Choroid plexus epithelial cell (primary cell): ENCODE data around the gene TTI1.

ENCODE experiments used
- DNase-seq: peaks from one replicate; pipeline ENCODE4 v3.0.0-alpha.2; 2010; ENCODE audit warnings: low read depth
- H3K4me3 ChIP-seq: 2 replicates; pipeline ENCODE4 v1.5.1; 2011; ENCODE audit warnings: low read depth, mild to moderate bottlenecking, control low read depth, low read length, moderate library complexity
- TF ChIP-seq, protein P1 (sequence below): conservative IDR thresholded peaks from 2 replicates; pipeline ENCODE4 v1.5.1; 2011; ENCODE audit warnings: low read depth, mild to moderate bottlenecking, control low read depth, inconsistent platforms, low read length, moderate library complexity

The TTI1 gene

GRCh38 chr20:37990571-37991151 lies 42.6 kb downstream of the TTI1 start:
- TF ChIP-seq, protein P1, sequence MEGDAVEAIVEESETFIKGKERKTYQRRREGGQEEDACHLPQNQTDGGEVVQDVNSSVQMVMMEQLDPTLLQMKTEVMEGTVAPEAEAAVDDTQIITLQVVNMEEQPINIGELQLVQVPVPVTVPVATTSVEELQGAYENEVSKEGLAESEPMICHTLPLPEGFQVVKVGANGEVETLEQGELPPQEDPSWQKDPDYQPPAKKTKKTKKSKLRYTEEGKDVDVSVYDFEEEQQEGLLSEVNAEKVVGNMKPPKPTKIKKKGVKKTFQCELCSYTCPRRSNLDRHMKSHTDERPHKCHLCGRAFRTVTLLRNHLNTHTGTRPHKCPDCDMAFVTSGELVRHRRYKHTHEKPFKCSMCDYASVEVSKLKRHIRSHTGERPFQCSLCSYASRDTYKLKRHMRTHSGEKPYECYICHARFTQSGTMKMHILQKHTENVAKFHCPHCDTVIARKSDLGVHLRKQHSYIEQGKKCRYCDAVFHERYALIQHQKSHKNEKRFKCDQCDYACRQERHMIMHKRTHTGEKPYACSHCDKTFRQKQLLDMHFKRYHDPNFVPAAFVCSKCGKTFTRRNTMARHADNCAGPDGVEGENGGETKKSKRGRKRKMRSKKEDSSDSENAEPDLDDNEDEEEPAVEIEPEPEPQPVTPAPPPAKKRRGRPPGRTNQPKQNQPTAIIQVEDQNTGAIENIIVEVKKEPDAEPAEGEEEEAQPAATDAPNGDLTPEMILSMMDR, result no peak
- peak; percentile 58 for DNase-seq
- no peak overlapping the region for H3K4me3 ChIP-seq

- TF ChIP-seq, protein P1, result no peak
- H3K4me3 ChIP-seq, result no peak overlapping the region
- no peak for DNase-seq
Observed at GRCh38 chr20:37989601-37990295, 43.5 kb downstream of the TTI1 start.

DNA sequence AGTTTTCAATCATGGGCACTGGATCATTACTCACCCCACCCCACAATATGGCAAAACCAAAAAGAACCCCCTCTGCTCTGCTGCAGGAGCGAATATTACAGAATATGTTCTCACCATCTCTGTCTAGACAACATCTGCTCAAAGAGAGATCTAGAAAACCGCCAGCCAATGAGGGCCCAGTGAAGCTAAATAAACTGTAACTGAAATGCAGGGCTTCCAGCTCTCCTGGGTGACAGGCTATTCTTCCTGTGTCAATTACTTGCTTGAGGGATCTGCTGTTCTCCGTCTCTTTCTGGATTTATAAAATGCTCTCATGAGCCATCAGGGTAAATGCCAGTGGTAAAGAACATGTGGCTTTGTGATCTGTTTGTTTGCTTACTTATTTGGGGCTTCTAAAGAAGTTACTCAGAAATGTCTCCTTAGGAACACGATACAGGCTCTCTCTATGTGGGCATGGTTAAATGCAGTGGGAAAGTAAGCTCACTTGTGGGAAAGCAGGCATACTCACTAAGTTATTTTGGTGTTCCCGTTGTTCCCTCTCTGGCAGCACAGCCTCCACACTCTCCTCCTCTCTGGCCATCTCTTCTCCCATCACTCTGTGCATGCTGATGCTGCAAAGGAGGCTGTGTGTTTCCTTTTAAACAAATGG lies 44.8 kb downstream of the TTI1 start:
- DNase-seq, result no peak
- no peak overlapping the region for H3K4me3 ChIP-seq
- TF ChIP-seq, protein P1, result no peak

DNA sequence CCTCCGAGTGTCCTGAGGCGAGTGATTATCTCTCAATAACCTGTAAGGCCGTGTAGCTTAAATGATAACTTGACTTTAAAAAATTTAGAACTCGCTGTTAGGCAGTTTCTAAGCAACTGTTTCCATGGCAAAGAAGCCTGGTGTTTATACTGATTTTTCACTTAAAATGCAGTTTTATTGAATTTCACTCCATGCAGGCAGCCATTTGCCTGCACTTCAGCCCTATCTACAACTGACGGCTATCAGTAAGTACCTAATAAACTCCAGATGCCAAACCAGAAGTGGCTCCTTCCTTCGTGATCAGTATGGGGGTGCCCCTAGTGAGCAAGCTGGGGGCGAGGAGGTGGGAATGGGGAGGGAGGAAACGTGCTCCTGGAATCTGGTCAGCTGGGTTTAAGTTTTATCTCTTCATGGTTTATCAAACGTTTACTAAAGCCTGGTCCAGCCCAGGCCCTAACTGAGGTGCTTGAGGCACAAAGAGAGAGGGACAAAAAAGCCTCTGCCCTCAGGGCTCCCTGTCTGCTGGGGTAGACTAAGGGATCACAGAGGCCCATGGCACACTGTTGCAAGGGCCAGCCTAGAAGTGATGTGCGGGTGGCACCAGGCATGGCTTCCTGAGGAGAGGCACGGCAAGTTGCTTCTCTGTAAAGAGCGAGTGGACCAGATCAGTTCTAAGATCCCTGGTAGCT lies 45.5 kb downstream of the TTI1 start:
- TF ChIP-seq, protein P1, result no peak
- no peak for DNase-seq
- H3K4me3 ChIP-seq, result no peak overlapping the region

GRCh38 chr20:37986873-37987601 lies 46.2 kb downstream of the TTI1 start:
- H3K4me3 ChIP-seq, result no peak overlapping the region
- no peak for DNase-seq
- TF ChIP-seq, protein P1, result no peak

DNA sequence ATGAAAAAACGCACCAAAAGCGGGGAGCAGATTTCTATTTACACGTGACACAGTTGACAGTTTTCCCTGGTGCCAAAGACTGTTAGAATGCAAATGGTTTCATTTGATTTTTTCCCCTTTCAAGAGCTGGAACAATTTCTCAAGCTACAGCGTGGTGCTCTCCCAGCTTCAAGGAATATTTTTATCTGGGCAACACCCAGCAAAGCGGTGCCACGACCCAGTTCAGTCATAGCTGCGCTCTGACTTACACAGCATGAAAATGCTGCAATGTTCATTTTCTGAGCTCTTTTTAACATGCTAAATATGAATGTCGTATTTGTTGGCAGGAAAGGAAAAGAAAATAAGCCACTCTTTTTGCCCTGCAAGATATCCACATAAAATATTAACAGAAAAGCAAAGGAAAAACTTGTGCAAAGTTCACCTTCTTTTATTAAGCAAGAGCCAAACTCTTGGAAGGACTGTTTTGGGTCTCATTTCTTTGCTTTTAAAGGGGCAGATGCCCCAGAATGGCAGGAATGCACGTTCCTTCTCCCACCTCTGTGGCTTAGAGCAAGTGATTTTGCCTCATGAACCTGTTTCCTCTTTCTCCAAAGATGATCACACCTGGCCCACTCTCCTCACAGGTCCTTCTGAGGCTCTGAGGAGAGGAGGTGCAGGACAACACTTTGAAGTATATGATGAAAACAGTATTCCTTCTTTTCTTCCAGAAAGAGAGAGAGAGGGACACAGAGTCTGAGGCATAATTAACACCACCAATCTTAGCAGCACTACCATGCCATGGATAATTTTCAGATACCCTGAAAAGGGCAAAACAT lies 47.0 kb downstream of the TTI1 start:
- TF ChIP-seq, protein P1, result no peak
- DNase-seq, result no peak
- no peak overlapping the region for H3K4me3 ChIP-seq
